Breast epithelium (tissue), 4 donors: ENCODE measurements around the gene BCL10. TPM values are rescaled to one million over a fixed set of nuclear protein-coding genes. Genes with fewer than 3 reads are reported as not detected.

Experiments
- DNase-seq, 2 donors: peaks; one replicate each; pipeline ENCODE4 v3.0.0-alpha.2; 2019; ENCODE audit warnings: low spot score in 2 of 2
- H3K27ac ChIP-seq, 2 donors: fragments of 200-600 bp; sonication (generic) in 1 of 2; one replicate each; pipeline ENCODE4 v1.5.1; 2016 to 2019; ENCODE audit warnings: mild to moderate bottlenecking in 1 of 2
- H3K27me3 ChIP-seq, 2 donors: fragments of 200-600 bp; sonication (generic) in 1 of 2; one replicate each; pipeline versions ENCODE4 v1.5.1 to v1.6.0; 2017 to 2019; ENCODE audit warnings: control low read depth in 1 of 2, mild to moderate bottlenecking in 1 of 2
- H3K36me3 ChIP-seq: fragments of 200-600 bp; one replicate; pipeline ENCODE4 v1.5.1; 2019
- H3K4me1 ChIP-seq, 2 donors: fragments of 200-600 bp; sonication (generic); one replicate each; pipeline ENCODE4 v1.5.1; 2016 to 2019; ENCODE audit warnings: control low read depth in 1 of 2
- H3K4me3 ChIP-seq, 3 donors: fragments of 200-600 bp; sonication (generic); 1 replicate in 2 of 3; 2 replicates in 1 of 3; pipeline ENCODE4 v1.5.1; 2016 to 2019; ENCODE audit warnings: mild to moderate bottlenecking in 3 of 3, moderate library complexity in 2 of 3
- H3K9me3 ChIP-seq, 2 donors: fragments of 200-600 bp; sonication (generic) in 1 of 2; one replicate each; pipeline ENCODE4 v1.5.1; 2016 to 2019; ENCODE audit warnings: control low read depth in 1 of 2
- CTCF ChIP-seq, 3 donors: fragments of 450-650 bp; IDR thresholded peaks; one replicate each; pipeline ENCODE4 v1.5.1; 2016 to 2017; ENCODE audit warnings: antibody characterized with exemption in 3 of 3, mild to moderate bottlenecking in 3 of 3, moderate library complexity in 3 of 3
- POLR2A ChIP-seq: fragments of 450-650 bp; IDR thresholded peaks from one replicate; pipeline ENCODE4 v1.6.1; 2016; ENCODE audit warnings: antibody characterized with exemption, mild to moderate bottlenecking, moderate library complexity
- POLR2AphosphoS5 ChIP-seq, 3 donors: sonication (generic); formaldehyde crosslinking; IDR thresholded peaks; one replicate each; pipeline ENCODE4 v1.6.1; 2017; ENCODE audit warnings: antibody characterized with exemption in 3 of 3
- intact Hi-C: fragments of 100-400 bp; cut with DNase I; formaldehyde crosslinking; loops from one replicate; pipeline ENCODE4 v1.15.1; 2023; ENCODE audit warnings: low total_unique reads
- total RNA-seq, 3 donors: library from RNA; depleted of rRNA; stranded (reverse); fragments of >200 nt; gene quantifications; one replicate each; pipeline ENCODE4 v1.1.0, GENCODE V29; 2016

The BCL10 gene
- total RNA-seq, 3 donors from 2014 or later, result 16.5 to 23.6 (median 17.7) TPM

- H3K4me3 ChIP-seq, result no peak overlapping the region
- TF ChIP-seq CTCF (IDR thresholded peaks at IDR 0.05), result no peak
- no peak for TF ChIP-seq POLR2AphosphoS5 (IDR thresholded peaks at IDR 0.05)
- no peak for TF ChIP-seq POLR2A
- intact Hi-C loops, result no loop called here
- no peaks in the 10 kb centered on the region for H3K27me3 ChIP-seq
- H3K27ac ChIP-seq, result peak overlapping the region; percentile 97
- H3K4me1 ChIP-seq, result peaks cover 0 to 9% of the 10 kb centered on the region in 2 donors
- DNase-seq, result no peak
- no peaks in the 10 kb centered on the region for H3K9me3 ChIP-seq
- no peaks in the 10 kb centered on the region for H3K36me3 ChIP-seq
Observed at GRCh38 chr1:85277802-85278201, 1.4 kb upstream of the BCL10 start.

GRCh38 chr1:85276978-85277639 lies 677 bp upstream of the BCL10 start:
- TF ChIP-seq POLR2AphosphoS5 (IDR thresholded peaks at IDR 0.05) (no peak), POLR2A (no peak), CTCF (IDR thresholded peaks at IDR 0.05) (no peak)
- peaks cover 0 to 9% of the 10 kb centered on the region in 2 donors for H3K4me1 ChIP-seq
- no peaks in the 10 kb centered on the region for H3K36me3 ChIP-seq
- peak overlapping the region; percentile 86 to 90 (median 88) for H3K4me3 ChIP-seq
- no peak for DNase-seq
- H3K27ac ChIP-seq, result peak overlapping the region; percentile 97
- intact Hi-C loops, result no loop called here
- H3K27me3 ChIP-seq, result no peaks in the 10 kb centered on the region
- no peaks in the 10 kb centered on the region for H3K9me3 ChIP-seq

- DNase-seq, result no peak
- TF ChIP-seq POLR2AphosphoS5 (IDR thresholded peaks at IDR 0.05), result no peak
- no peak for TF ChIP-seq POLR2A
- TF ChIP-seq CTCF (IDR thresholded peaks at IDR 0.05), result no peak
- Histone ChIP-seq H3K9me3 (no peaks in the 10 kb centered on the region), H3K4me1 (peaks cover 0 to 9% of the 10 kb centered on the region in 2 donors), H3K4me3 (peak overlapping the region; percentile 86 to 90 (median 88)), H3K27me3 (no peaks in the 10 kb centered on the region), H3K36me3 (no peaks in the 10 kb centered on the region), H3K27ac (peak overlapping the region; percentile 97)
- intact Hi-C loops, result no loop called here
Observed at GRCh38 chr1:85275701-85276214, 674 bp downstream of the BCL10 start.

GRCh38 chr1:85274969-85275453 lies 1.4 kb downstream of the BCL10 start:
- H3K9me3 ChIP-seq, result no peaks in the 10 kb centered on the region
- intact Hi-C loops, result no loop called here
- H3K4me1 ChIP-seq, result peaks cover 0 to 9% of the 10 kb centered on the region in 2 donors
- H3K27me3 ChIP-seq, result no peaks in the 10 kb centered on the region
- H3K27ac ChIP-seq, result peak overlapping the region; percentile 97
- no peak for DNase-seq
- no peak for TF ChIP-seq POLR2A
- no peak for TF ChIP-seq CTCF (IDR thresholded peaks at IDR 0.05)
- no peak for TF ChIP-seq POLR2AphosphoS5 (IDR thresholded peaks at IDR 0.05)
- peak overlapping the region; percentile 86 to 90 (median 88) for H3K4me3 ChIP-seq
- H3K36me3 ChIP-seq, result no peaks in the 10 kb centered on the region

- no peak for TF ChIP-seq POLR2A
- TF ChIP-seq POLR2AphosphoS5 (IDR thresholded peaks at IDR 0.05), result no peak
- TF ChIP-seq CTCF (IDR thresholded peaks at IDR 0.05), result no peak
- intact Hi-C loops, result no loop called here
- Histone ChIP-seq H3K36me3 (no peaks in the 10 kb centered on the region), H3K4me3 (no peak overlapping the region), H3K4me1 (peaks cover 0 to 9% of the 10 kb centered on the region in 2 donors), H3K27ac (no peak overlapping the region), H3K27me3 (no peaks in the 10 kb centered on the region), H3K9me3 (no peaks in the 10 kb centered on the region)
- no peak for DNase-seq
Observed at GRCh38 chr1:85273397-85273796, 3.0 kb downstream of the BCL10 start.
